Cardiac muscle cell (in vitro differentiated cells and primary cell): ENCODE results near the gene DCPS. TPM values are rescaled to one million over a fixed set of nuclear protein-coding genes. Genes with fewer than 3 reads are reported as not detected.

ENCODE experiments used
- DNase-seq, 2 donors: peaks; one replicate each; pipeline versions ENCODE4 v3.0.0 to v3.0.0-alpha.2; 2010 to 2017; ENCODE audit warnings: low read depth in 1 of 2, low spot score in 1 of 2
- H3K27ac ChIP-seq: fragments of 200-600 bp; sonication (generic); 2 replicates; pipeline ENCODE4 v1.5.1; 2016
- H3K27me3 ChIP-seq: fragments of 200-600 bp; sonication (generic); 2 replicates; pipeline ENCODE4 v1.6.0; 2016; ENCODE audit warnings: control low read depth
- H3K36me3 ChIP-seq: fragments of 200-600 bp; sonication (generic); 2 replicates; pipeline ENCODE4 v1.5.1; 2016; ENCODE audit warnings: control low read depth
- H3K4me1 ChIP-seq: fragments of 200-600 bp; sonication (generic); 2 replicates; pipeline ENCODE4 v1.8.1; 2017; ENCODE audit warnings: low read depth, mild to moderate bottlenecking, mixed run types
- H3K4me3 ChIP-seq: fragments of 200-600 bp; sonication (generic); 2 replicates; pipeline ENCODE4 v1.5.1; 2016; ENCODE audit warnings: mild to moderate bottlenecking
- H3K9me3 ChIP-seq: fragments of 200-600 bp; sonication (generic); 2 replicates; pipeline ENCODE4 v1.5.1; 2017; ENCODE audit warnings: low read depth, mild to moderate bottlenecking, control low read depth
- CTCF ChIP-seq: IDR thresholded peaks from 2 replicates; pipeline ENCODE4 v1.5.1; 2012; ENCODE audit warnings: low read depth, mild to moderate bottlenecking, low read length
- polyA plus RNA-seq: library from polyadenylated mRNA; unstranded; fragments of >200 nt; fragmentation: Nextera tagmentation; extraction: Ambion mirVana; gene quantifications from 2 replicates; pipeline ENCODE4 v1.2.1, GENCODE V29; 2016
- total RNA-seq: library from RNA; depleted of rRNA; stranded (reverse); fragments of >200 nt; gene quantifications from 2 replicates; pipeline ENCODE4 v1.2.3, GENCODE V29; 2016

DCPS gene
- total and polyA plus RNA-seq, 2 experiments from 2014 or later, result 13.1 to 27.0 TPM

- Histone ChIP-seq H3K27ac (no peak overlapping the region), H3K4me1 (peaks cover 31% of the 10 kb centered on the region), H3K27me3 (no peaks in the 10 kb centered on the region), H3K36me3 (no peaks in the 10 kb centered on the region), H3K9me3 (no peaks in the 10 kb centered on the region), H3K4me3 (no peak overlapping the region)
- TF ChIP-seq CTCF, result no peak
- DNase-seq, result no peak
These were observed 31.0 kb downstream of the DCPS start for GRCh38 chr11:126334659-126335462.

- TF ChIP-seq CTCF, result no peak
These were observed 31.6 kb downstream of the DCPS start for GRCh38 chr11:126335463-126335760.

GRCh38 chr11:126336138-126336541, 32.3 kb downstream of the DCPS start:
- H3K27ac ChIP-seq, result peak overlapping the region; percentile 53
- no peaks in the 10 kb centered on the region for H3K27me3 ChIP-seq
- no peak overlapping the region for H3K4me3 ChIP-seq
- no peaks in the 10 kb centered on the region for H3K9me3 ChIP-seq
- peaks cover 37% of the 10 kb centered on the region for H3K4me1 ChIP-seq
- TF ChIP-seq CTCF, result no peak
- no peaks in the 10 kb centered on the region for H3K36me3 ChIP-seq
- DNase-seq, result no peak

More at GRCh38 chr11:126335463-126335760, 31.6 kb downstream of the DCPS start:
- Histone ChIP-seq H3K27me3 (no peaks in the 10 kb centered on the region), H3K9me3 (no peaks in the 10 kb centered on the region), H3K36me3 (no peaks in the 10 kb centered on the region), H3K4me3 (no peak overlapping the region), H3K27ac (no peak overlapping the region), H3K4me1 (peaks cover 37% of the 10 kb centered on the region)
- DNase-seq, result no peak

GRCh38 chr11:126336671-126337101, 32.8 kb downstream of the DCPS start:
- Histone ChIP-seq H3K36me3 (no peaks in the 10 kb centered on the region), H3K27ac (peak overlapping the region; percentile 53), H3K9me3 (no peaks in the 10 kb centered on the region), H3K4me1 (peaks cover 37% of the 10 kb centered on the region), H3K27me3 (no peaks in the 10 kb centered on the region), H3K4me3 (no peak overlapping the region)
- TF ChIP-seq CTCF, result no peak
- DNase-seq, result peak in 1 of 2 donors; percentile 64

- H3K36me3 ChIP-seq, result no peaks in the 10 kb centered on the region
- peaks cover 37% of the 10 kb centered on the region for H3K4me1 ChIP-seq
- peak overlapping the region; percentile 53 for H3K27ac ChIP-seq
These were observed 33.2 kb downstream of the DCPS start for GRCh38 chr11:126337126-126337473.

More at GRCh38 chr11:126337126-126337473, 33.2 kb downstream of the DCPS start:
- no peaks in the 10 kb centered on the region for H3K9me3 ChIP-seq
- no peak for TF ChIP-seq CTCF
- DNase-seq, result no peak
- H3K27me3 ChIP-seq, result no peaks in the 10 kb centered on the region
- H3K4me3 ChIP-seq, result no peak overlapping the region
